GM12865 (cell line): ENCODE measurements around the gene GALM.
A peak's percentile ranks its signal among the peaks of the same experiment; 100 is the strongest.

Experiments
- DNase-seq: peaks from one replicate; pipeline ENCODE4 v3.0.0; 2010; ENCODE audit warnings: low read depth
- H3K4me3 ChIP-seq: 2 replicates; pipeline ENCODE4 v1.5.1; 2011; ENCODE audit warnings: mild to moderate bottlenecking, low read depth, low read length, control low read depth
- TF ChIP-seq, protein P1 (sequence below): IDR thresholded peaks from 2 replicates; pipeline ENCODE4 v1.5.1; 2011; ENCODE audit warnings: low read length, control low read depth, low read depth, inconsistent platforms; ENCODE audit not compliant: insufficient read depth; ENCODE audit errors: missing control alignments

GALM gene

DNA sequence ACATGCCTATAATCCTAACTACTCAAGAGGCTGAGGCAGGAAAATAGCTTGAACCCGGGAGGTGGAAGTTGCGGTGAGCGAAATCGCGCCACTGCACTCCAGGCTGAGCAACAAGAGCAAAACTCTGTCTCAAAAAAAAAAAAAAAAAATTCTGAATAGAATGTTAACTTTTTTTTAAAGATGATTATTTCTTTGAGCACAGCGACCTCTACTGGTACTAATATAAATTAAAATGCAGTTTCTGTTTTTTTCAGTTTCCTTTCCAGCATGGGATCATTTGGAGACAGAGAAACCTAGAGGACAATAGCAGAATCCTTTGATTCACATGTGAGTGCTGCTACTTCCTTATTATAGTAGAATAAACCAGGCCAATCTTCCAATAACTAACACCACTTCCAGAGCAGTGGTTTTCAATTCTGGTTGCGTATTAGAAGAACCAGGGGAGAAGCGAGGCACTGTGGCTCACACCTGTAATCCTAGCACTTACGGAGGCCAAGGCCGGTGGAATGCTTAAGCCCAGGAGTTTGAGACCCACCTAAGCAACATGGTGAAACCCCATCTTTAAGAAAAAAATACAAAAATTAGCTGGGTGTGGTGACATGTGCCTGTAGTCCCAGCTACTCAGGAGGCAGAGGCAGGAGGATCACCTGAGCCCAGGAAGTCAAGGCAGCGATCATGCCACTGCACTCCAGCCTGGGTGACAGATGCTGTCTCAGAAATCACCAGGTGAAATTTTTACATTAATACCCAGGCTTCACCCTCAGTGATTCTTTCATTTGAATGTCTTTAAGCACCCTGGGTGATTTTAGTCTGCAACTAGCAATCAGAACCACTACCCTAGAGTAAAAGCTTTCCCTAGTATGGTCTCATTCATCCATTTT lies 75.2 kb downstream of the GALM start:
- TF ChIP-seq, protein P1, sequence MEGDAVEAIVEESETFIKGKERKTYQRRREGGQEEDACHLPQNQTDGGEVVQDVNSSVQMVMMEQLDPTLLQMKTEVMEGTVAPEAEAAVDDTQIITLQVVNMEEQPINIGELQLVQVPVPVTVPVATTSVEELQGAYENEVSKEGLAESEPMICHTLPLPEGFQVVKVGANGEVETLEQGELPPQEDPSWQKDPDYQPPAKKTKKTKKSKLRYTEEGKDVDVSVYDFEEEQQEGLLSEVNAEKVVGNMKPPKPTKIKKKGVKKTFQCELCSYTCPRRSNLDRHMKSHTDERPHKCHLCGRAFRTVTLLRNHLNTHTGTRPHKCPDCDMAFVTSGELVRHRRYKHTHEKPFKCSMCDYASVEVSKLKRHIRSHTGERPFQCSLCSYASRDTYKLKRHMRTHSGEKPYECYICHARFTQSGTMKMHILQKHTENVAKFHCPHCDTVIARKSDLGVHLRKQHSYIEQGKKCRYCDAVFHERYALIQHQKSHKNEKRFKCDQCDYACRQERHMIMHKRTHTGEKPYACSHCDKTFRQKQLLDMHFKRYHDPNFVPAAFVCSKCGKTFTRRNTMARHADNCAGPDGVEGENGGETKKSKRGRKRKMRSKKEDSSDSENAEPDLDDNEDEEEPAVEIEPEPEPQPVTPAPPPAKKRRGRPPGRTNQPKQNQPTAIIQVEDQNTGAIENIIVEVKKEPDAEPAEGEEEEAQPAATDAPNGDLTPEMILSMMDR, result peak; percentile 23
- H3K4me3 ChIP-seq, result no peak overlapping the region
- no peak for DNase-seq

DNA sequence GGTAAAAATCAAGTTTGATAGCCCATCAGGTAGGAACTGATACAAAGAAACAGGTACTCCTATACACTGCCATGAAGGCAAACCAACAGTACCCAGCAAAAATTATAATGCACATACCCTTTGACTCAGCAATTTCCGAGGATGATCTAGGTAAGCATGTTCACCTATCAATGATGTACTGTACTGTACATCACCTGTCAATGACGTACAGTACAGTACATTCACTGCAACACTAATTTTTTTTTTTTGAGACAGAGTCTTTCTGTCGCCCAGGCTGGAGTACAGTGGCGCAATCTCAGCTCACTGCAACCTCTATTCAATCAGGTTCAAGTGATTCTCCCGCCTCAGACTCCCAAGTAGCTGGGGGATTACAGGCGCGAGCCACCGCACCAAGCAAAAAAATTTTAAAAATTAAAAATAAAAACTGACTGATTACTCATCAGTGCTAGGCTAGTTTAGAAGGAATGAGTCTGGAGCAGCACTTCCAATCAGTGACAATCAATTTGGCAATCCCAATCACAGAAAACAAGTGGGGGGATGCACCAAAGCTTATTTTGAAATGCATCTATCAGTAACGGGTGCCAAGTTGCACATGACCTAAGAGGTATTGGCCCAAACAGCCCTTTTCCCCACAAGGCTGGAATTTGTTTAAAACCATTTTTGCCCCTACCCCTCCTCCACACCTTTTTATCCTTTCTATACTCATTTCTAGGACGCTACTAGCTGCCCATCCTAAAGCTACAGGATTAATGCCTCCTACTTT lies 77.1 kb downstream of the GALM start:
- no peak for DNase-seq
- no peak overlapping the region for H3K4me3 ChIP-seq

DNA sequence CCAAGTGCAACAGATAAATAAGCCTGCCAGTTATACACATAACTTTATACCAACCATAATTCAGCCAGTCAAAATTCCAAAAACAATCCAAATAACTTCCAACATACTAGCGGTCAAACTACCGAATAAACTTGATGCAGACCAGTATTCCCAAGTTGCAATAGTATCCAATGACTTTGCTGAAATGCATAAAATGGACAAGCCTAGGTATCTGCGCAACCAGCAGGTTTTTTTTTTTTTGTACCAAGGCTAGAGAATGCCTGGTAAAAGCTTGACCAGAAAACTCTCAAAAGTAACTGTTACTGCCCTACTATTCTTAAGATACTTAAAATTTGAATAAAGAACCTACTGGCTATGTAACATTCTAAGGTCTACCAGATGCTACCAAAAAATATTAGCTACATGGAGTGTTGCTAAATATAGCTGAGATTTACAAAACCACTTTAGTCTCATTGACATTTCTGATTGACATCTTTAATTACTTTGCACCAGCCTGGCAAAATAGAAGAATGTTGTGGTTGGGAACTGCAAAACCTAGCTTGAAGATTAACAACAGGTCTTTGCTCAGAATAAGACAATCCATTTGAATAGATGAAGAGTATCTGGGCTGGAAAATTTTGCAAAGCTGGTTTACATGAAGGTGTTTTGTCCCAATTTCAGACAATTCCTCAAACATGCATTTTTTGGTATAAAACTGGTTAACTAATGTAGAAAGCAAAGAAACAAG lies 77.9 kb downstream of the GALM start:
- H3K4me3 ChIP-seq, result no peak overlapping the region
- no peak for DNase-seq
- TF ChIP-seq, protein P1, result no peak

More for the DNA sequence above, 77.1 kb downstream of the GALM start:
- TF ChIP-seq, protein P1, result no peak

DNA sequence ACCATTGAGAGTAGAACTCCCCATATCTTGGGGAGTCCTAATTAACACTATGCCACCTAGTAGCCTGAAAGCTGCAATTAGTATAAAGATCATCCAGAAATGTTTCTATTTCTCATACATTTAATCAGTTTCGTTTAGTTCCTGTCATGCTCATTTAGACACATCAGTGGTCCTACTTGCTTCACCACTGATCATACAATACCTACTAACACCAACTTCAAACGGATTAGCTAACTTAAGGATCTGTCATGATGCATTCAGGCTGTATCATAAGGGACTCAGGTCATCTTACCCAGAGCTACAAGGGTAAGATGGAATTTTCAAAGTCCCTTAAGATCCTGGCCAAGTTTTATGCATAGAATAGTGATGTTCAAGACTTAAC lies 78.5 kb downstream of the GALM start:
- H3K4me3 ChIP-seq, result no peak overlapping the region
- TF ChIP-seq, protein P1, result no peak
- no peak for DNase-seq

DNA sequence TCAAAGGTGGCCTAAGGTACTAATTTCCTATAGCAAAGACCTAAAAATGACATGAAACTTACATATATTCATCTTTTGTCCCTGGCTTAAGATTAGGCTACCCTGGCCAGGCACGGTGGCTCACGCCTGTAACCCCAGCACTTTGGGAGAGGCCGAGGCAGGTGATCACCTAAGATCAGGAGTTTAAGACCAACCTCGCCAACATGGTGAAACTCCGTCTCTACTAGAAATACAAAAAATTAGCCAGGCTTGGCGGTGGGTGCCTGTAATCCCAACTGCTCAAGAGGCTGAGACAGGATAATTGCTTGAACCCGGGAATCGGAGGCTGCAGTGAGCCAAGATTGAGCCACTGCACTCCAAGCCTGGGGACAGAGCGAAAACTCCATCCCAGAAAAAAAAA lies 79.4 kb downstream of the GALM start:
- H3K4me3 ChIP-seq, result no peak overlapping the region
- TF ChIP-seq, protein P1, result no peak
- DNase-seq, result no peak

DNA sequence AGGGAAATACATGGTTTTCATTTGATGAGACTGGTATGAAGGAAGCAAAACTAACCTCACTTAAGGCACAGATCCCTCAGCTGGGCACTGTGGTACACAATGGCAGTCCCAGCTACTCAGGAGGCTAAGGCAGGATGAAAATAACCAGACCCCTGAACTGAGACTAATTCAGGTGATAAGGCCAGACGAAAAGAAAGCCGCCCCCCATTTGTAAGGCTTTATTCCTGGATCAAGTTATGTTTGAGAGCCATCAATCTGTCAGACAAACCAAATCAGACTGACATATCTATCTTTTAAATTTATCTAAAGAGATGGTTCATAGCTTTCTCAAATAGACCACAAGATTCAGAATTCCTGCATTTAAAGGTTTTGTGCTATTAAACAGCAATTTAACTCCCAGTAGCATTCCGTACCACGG lies 81.1 kb downstream of the GALM start:
- TF ChIP-seq, protein P1, result no peak
- no peak for DNase-seq
- H3K4me3 ChIP-seq, result no peak overlapping the region
